Measurements from ENCODE around the gene SVIL.
"Not testable (repeated sequence)": the region's sequence is repeated elsewhere in the genome, so short reads cannot be mapped to it uniquely, and the experiment has no call there.

The SVIL gene

DNA sequence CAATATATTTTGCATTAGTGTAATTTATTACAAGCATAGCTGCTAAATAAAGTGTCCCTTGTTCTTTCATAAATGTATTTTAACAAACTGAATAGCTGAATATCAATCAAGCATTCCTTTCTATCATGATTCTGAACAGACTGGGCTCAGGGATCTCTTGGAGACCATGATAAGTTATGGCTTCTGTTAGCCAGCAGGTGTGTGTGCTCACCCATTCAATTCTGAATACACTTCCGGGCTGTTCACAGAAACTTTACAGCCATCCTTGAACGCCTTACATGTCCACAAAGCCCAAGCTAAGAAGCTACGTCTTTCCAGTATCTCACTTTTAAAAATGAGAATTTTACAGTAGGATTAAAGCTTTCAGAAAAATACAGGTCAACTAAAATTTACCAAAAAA is 115.1 kb downstream of the SVIL start:
- Mint-ChIP-seq H3K4me1 (ENCODE audit: low read depth) (no peaks in the 10 kb centered on the region), H3K9me3 (no peaks in the 10 kb centered on the region), H3K27me3 (no peaks in the 10 kb centered on the region), H3K27ac (no peak overlapping the region), H3K36me3 (ENCODE audit: low read depth) (peaks cover 100% of the 10 kb centered on the region), H3K4me3 (no peak overlapping the region)
- intact Hi-C loops (cut with micrococcal nuclease) = no loop called here

DNA sequence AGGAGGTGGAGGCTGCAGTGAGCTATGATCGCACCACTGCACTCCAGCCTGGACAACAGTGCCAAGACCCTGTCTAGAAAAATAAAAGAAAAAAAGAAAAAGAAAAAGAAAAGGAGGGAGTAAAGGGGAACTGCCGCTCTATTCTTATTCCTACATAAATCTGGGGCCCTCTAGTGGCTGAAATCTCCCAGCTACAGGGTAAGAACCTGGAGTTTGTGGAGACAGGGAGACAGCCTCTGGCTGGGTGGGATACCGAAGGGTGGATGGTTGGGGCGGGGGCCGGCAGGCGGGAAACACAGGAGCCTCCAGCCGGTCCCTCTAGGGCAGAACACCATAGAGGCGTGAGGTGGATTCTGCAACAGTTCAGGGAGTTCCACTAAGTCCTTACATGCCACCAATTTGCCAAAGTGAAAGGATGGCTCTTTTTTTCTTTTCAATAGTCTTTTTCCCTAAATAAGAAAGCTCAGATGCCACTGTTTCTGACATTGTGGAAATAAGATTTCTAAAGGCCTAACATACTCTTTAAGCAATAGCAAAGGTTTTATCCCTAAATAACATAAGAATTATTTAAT is 117.3 kb downstream of the SVIL start:
- H3K4me3 Mint-ChIP-seq = no peak overlapping the region
- H3K27me3 Mint-ChIP-seq = no peaks in the 10 kb centered on the region
- peaks cover 99% of the 10 kb centered on the region for H3K36me3 Mint-ChIP-seq (ENCODE audit: low read depth)
- no peak overlapping the region for H3K27ac Mint-ChIP-seq
- no peaks in the 10 kb centered on the region for H3K4me1 Mint-ChIP-seq (ENCODE audit: low read depth)
- H3K9me3 Mint-ChIP-seq = no peaks in the 10 kb centered on the region
- intact Hi-C loops (cut with micrococcal nuclease) = no loop called here

DNA sequence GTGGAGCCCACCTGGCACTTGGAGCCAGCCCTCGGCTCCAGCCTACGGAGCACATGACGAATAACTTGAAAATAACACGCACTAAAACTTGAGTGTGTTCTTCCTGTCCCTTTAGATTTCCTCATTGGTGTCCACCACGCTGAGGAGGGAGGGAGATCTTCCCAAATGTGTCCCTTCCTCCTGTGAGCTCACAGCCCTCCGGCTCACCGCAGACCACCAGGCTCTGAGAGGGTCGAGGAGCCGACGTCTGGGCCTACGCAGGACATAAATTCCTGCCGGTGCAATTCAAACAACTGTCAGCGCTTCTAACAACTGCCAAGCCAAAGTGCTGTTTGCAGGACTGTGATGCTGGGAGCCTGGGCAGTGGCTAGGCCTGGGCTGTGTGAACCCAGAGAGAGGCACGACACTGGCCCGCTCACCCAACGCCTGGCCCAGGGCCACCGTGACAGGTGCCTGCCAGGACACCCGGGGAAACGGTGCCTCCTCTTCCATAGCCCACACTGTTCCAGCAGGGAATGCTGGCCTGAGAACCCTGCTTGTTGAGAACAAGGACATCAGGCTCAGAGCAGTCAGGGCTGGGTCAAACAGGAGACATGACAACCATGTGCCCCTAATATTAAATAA is 118.3 kb downstream of the SVIL start:
- H3K27me3 Mint-ChIP-seq; H3K27ac Mint-ChIP-seq; H3K4me3 Mint-ChIP-seq; H3K9me3 Mint-ChIP-seq; intact Hi-C loops (cut with micrococcal nuclease); H3K4me1 Mint-ChIP-seq (ENCODE audit: low read depth): not testable (repeated sequence)
- H3K36me3 Mint-ChIP-seq (ENCODE audit: low read depth) = peaks cover 99% of the 10 kb centered on the region

DNA sequence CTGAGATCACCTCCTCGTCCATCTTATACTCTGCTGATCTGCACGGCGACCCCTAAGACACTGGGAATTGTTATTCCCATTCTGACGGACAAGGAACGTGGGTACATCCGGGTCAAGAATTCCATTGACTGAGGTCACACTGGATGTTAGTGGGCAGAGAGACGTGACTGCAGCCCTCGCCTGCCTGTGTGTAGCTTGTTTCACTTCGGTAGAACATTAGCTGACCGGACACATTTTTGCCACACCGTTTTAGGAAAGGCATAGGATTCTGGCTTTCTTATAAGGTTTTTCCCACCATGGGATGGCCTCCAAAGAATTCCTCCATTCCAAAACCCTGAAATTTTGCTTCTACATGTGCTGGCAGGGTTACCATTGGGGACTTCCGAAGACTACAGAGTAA is 118.9 kb downstream of the SVIL start:
- H3K27ac Mint-ChIP-seq; H3K4me3 Mint-ChIP-seq; H3K9me3 Mint-ChIP-seq; H3K27me3 Mint-ChIP-seq; intact Hi-C loops (cut with micrococcal nuclease); H3K4me1 Mint-ChIP-seq (ENCODE audit: low read depth): not testable (repeated sequence)
- H3K36me3 Mint-ChIP-seq (ENCODE audit: low read depth) = peaks cover 99% of the 10 kb centered on the region

DNA sequence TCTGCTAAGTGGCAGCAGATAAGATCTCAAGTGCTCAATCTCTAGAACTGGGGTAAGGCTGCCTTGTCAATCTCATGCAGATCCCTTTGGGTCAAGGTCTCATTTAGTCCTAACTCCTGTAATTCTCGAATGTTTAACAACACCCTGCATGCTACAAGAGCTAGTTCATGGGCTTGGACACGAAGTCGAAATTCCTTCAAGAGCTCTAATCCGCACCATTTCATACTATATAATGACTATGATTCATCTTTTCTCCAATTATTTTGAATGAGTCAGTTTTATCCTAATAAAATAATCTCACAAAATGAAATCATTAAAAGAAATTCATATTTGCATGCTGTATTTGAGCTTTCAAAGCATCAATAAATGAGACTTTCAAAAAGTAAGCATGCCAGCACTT is 119.7 kb downstream of the SVIL start:
- H3K27me3 Mint-ChIP-seq; H3K9me3 Mint-ChIP-seq; intact Hi-C loops (cut with micrococcal nuclease); H3K4me3 Mint-ChIP-seq; H3K27ac Mint-ChIP-seq; H3K4me1 Mint-ChIP-seq (ENCODE audit: low read depth): not testable (repeated sequence)
- peaks cover 95% of the 10 kb centered on the region for H3K36me3 Mint-ChIP-seq (ENCODE audit: low read depth)

DNA sequence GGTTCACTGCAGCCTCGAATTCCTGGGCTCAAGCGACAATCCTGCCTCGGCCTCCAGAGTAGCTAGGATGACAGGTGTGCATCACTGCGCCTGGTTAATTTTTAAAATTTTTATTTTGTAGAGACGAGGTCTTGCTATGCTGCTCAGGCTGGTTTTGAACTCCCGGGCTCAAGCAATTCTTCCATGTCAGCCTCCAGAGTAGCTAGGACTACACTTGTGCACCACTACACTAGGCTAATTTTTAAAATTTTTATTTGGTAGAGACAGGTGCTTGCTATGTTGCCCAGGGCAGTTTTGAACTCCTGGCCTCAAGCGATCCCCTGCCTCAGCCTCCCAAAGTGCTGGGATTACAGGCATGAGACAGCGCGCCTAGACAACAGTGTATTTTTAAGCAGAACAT is 120.5 kb downstream of the SVIL start:
- H3K36me3 Mint-ChIP-seq (ENCODE audit: low read depth) = peaks cover 95% of the 10 kb centered on the region
- H3K27me3 Mint-ChIP-seq = no peaks in the 10 kb centered on the region
- H3K9me3 Mint-ChIP-seq = no peaks in the 10 kb centered on the region
- no peak overlapping the region for H3K27ac Mint-ChIP-seq
- peaks cover under 1% of the 10 kb centered on the region for H3K4me1 Mint-ChIP-seq (ENCODE audit: low read depth)
- intact Hi-C loops (cut with micrococcal nuclease) = no loop called here
- no peak overlapping the region for H3K4me3 Mint-ChIP-seq

DNA sequence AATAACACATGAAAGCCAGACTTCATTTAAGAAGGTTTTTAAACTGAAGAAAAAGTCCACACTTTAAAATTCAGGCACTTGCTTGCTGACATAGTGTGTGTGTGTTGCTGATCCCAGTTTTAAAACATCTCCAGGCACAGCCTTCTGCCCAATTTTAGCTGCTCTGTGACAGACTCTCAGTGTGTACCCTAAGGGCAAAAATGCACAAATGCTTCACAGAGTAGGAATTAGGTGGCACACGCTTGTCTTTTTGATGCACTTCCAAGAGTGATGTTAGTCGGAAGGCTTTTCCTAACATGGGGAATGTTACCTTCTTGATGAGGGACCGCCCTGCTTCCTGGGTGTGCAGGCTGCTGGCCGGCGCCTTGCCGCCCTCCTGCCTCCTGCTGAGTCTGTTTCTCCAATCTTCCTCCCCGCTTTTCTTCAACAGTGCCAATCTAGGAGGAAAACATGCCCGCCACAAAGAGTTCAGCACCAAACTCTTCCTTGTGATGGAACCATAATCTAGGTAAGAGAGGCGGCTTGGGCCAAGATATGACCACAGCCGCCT is 122.3 kb downstream of the SVIL start:
- H3K27ac Mint-ChIP-seq = no peak overlapping the region
- no peaks in the 10 kb centered on the region for H3K27me3 Mint-ChIP-seq
- peaks cover 92% of the 10 kb centered on the region for H3K36me3 Mint-ChIP-seq (ENCODE audit: low read depth)
- intact Hi-C loops (cut with micrococcal nuclease) = no loop called here
- peaks cover 9% of the 10 kb centered on the region for H3K4me1 Mint-ChIP-seq (ENCODE audit: low read depth)
- no peak overlapping the region for H3K4me3 Mint-ChIP-seq
- H3K9me3 Mint-ChIP-seq = no peaks in the 10 kb centered on the region

DNA sequence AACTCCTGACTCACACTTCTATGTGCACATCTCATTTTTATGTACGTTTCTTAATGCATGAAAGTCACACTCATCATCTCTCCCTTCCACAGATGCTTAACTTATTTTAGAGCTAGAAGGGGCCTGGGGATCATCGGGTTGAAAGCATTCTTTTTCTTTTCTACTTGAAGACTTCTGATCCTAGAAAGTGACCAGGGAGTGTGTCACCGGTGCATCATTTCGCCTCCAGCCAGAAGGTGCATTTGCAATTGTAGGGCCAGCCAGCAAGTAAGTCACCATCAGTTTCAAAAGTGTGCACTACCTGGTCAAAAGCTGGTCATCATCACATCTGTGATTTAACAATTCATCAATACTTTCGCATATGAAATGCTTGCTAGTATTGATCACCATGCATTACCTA is 123.0 kb downstream of the SVIL start:
- H3K36me3 Mint-ChIP-seq (ENCODE audit: low read depth) = peaks cover 92% of the 10 kb centered on the region
- peaks cover 14% of the 10 kb centered on the region for H3K4me1 Mint-ChIP-seq (ENCODE audit: low read depth)
- H3K4me3 Mint-ChIP-seq; H3K27me3 Mint-ChIP-seq; H3K9me3 Mint-ChIP-seq; H3K27ac Mint-ChIP-seq; intact Hi-C loops (cut with micrococcal nuclease): not testable (repeated sequence)

DNA sequence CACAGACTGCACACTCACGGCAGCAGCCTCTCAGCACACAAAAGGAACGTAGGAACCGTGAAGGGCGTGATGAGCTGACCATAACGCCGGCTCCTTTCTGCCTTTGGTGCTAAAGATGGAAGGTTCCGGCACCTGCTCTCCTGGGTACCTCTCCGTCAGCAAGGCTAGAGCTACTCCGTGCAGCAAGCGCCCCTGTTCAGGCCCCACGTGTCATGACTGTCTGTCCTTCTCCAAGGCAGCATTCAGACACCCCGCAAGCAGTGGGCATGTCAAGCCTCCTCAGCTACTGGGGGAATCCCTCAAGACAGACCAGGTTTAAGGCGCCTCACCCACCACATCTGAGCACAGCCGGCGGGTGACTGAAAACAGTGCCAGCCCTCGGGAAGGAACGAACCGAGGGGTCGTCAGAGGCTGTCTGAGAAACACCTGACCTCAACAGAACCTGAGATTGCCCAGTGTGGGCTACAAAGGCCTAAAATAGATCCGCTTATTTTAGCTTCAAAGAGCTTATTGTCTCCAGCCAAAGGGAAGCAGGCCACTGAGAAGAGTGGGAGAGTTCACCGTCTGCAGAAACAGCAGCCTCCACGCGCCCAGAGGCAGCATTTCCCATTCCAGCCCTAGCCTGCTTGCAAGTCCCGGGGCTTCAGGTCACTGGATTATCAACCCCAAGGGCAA is 124.2 kb downstream of the SVIL start:
- H3K4me3 Mint-ChIP-seq; H3K9me3 Mint-ChIP-seq; H3K27ac Mint-ChIP-seq; H3K27me3 Mint-ChIP-seq; intact Hi-C loops (cut with micrococcal nuclease): not testable (repeated sequence)
- H3K36me3 Mint-ChIP-seq (ENCODE audit: low read depth) = peaks cover 92% of the 10 kb centered on the region
- H3K4me1 Mint-ChIP-seq (ENCODE audit: low read depth) = peaks cover 14% of the 10 kb centered on the region

DNA sequence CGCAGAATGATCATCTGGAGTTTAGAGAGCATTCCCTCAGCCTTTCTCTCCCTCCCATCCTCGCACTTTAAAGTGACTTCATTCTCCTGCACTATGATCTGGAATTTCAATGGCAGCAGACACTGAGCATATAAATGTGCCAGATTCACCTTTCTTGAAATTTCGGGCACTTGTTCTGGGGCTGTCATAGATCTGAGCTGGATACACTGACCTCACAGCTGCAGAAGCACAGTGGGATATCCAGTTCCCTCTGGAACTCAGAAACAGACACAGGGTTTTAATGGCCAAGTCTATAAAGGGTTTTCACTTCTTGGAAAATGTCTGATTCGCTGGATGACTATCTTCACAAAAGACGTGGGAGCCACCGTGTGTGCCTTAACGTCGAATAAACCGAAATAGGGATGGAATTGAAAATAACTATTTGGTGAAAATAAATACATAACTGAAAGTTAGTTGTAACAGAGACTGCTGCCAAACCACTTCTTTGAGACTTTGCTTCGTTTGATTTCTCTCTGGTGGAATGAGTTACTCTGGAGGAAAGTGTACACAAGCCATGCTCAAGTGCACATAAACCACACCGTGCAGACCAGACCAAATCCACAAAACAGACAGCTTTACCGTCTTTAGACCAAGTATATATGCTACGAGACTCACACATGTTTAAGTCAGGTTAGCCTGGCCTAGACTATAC is 126.1 kb downstream of the SVIL start:
- Mint-ChIP-seq H3K27me3 (no peaks in the 10 kb centered on the region), H3K36me3 (ENCODE audit: low read depth) (peaks cover 92% of the 10 kb centered on the region), H3K4me1 (ENCODE audit: low read depth) (peaks cover 14% of the 10 kb centered on the region), H3K9me3 (no peaks in the 10 kb centered on the region), H3K27ac (no peak overlapping the region), H3K4me3 (no peak overlapping the region)
- intact Hi-C loops (cut with micrococcal nuclease) = no loop called here

DNA sequence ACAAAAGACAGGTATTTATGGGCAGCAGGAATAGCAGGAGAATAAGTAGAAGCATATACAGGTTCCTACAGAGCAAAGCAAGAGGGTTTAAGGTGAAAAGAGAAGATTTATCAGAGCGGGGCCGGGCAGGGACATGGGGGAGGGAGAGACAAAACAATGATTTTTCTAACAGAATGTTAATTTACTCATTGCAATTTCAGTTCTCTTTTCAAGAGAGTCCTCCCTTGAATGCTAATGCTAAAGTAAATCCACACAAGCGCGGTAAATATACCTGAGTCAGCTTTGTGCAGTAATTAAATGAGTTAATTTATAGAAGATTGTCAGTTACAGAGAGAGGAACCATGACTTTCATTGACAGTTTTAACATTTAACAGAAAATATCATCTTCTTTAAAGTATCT is 127.0 kb downstream of the SVIL start:
- H3K4me1 Mint-ChIP-seq (ENCODE audit: low read depth) = peaks cover 14% of the 10 kb centered on the region
- peak overlapping the region; percentile 14 for H3K27ac Mint-ChIP-seq
- H3K9me3 Mint-ChIP-seq; intact Hi-C loops (cut with micrococcal nuclease); H3K4me3 Mint-ChIP-seq; H3K27me3 Mint-ChIP-seq: not testable (repeated sequence)
- peaks cover 92% of the 10 kb centered on the region for H3K36me3 Mint-ChIP-seq (ENCODE audit: low read depth)

DNA sequence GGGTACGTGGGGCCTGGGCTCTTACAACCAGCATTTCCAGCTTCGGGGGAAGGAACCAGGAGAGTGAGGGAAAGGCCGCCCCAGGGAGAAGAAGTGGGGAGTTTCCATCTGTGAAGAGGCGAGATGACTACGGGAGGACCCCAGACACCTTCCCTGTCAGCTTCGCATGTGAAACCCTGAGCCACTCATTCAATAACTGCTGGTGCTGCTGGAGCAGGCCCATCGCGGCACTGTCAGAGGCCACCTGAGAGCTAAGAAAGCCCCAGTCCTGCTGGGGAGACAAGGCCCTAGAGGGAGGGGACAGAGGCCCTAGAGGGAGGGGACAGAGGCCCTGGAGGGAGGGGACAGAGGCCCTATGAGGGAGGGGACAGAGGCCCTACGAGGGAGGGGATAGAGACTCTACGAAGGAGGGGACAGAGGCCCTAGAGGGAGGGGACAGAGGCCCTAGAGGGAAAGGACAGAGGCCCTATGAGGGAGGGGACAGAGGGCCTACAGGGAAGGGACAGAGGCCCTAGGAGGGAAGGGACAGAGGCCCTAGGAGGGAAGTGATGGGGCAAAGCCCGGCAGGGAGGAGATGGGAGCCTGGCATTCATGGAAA is 128.3 kb downstream of the SVIL start:
- intact Hi-C loops (cut with micrococcal nuclease); H3K4me3 Mint-ChIP-seq; H3K27ac Mint-ChIP-seq; H3K9me3 Mint-ChIP-seq; H3K27me3 Mint-ChIP-seq: not testable (repeated sequence)
- Mint-ChIP-seq H3K36me3 (ENCODE audit: low read depth) (peaks cover 90% of the 10 kb centered on the region), H3K4me1 (ENCODE audit: low read depth) (peaks cover 14% of the 10 kb centered on the region)

DNA sequence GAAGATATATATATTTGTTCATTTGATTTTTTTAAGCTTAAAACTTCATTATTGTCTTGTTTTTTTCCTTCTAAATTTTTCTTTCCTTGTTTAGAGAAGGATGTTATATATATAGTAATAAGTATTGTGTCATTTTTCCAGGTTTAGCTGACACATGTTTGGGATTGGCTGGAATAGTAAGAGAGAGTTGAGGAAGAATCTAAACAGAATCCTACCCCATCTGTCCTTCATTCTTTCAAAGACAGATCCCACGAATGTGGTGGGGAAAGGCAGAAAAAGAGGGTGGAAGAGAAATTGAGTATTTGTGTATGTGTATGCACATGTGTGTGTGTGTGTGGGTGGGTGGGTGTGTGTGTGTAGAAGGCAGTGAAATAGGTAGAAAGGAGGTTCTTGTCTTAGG is 132.4 kb downstream of the SVIL start:
- H3K9me3 Mint-ChIP-seq = no peaks in the 10 kb centered on the region
- no peak overlapping the region for H3K4me3 Mint-ChIP-seq

DNA sequence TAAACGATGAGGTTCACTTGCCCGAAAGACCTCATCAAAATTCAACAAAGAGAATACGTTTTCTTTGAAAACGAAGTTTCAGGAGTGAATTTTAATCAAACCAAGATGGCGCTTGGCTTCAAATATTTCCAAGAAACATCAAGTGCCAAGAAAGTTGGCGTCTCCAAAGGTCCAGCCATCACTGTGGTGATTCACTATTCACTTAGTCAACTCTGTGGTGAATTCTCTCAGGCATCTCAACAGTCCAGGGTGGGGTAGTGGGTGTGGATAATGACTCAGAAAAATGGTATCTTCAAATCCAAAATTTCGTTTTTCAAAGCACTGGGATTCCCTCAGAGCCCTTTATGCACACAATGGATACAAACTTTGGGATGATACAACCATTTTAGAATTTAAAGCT is 133.1 kb downstream of the SVIL start:
- H3K4me3 Mint-ChIP-seq = no peak overlapping the region
- no peak overlapping the region for H3K27ac Mint-ChIP-seq
- H3K4me1 Mint-ChIP-seq (ENCODE audit: low read depth) = peaks cover 5% of the 10 kb centered on the region
- no peaks in the 10 kb centered on the region for H3K27me3 Mint-ChIP-seq
- H3K36me3 Mint-ChIP-seq (ENCODE audit: low read depth) = peaks cover 97% of the 10 kb centered on the region
- intact Hi-C loops (cut with micrococcal nuclease) = no loop called here
- no peaks in the 10 kb centered on the region for H3K9me3 Mint-ChIP-seq

More for the DNA sequence above, 132.4 kb downstream of the SVIL start:
- Mint-ChIP-seq H3K27me3 (no peaks in the 10 kb centered on the region), H3K36me3 (ENCODE audit: low read depth) (peaks cover 97% of the 10 kb centered on the region), H3K4me1 (ENCODE audit: low read depth) (peaks cover 8% of the 10 kb centered on the region), H3K27ac (no peak overlapping the region)
- intact Hi-C loops (cut with micrococcal nuclease) = no loop called here

All from dendritic cell treated with granulocyte-macrophage colony-stimulating factor and Interleukin-4, amounts not matched to agents 40 ng/mL and 50 ng/mL, for 4 days (primary cell).